HepG2 (cell line): ENCODE measurements around the gene CLEC16A. TPM values are rescaled to one million over a fixed set of nuclear protein-coding genes. Genes with fewer than 3 reads are reported as not detected.

Experiments
- ATAC-seq: fragments of 200-7000 bp; cut with Tn5 transposase; 3 replicates; pipeline ENCODE4 v1.9.1; 2020; ENCODE audit warnings: mild to moderate bottlenecking, moderate library complexity
- BruUV-seq: library from RNA; stranded (reverse); fragments of 400-500 nt; replicated peaks from 2 replicates; lab custom pipeline; 2021; lab: Mats Ljungman, UMichigan
- CTCF ChIA-PET: fragments of 300-600 bp; formaldehyde crosslinking; extraction: SDS; loops from one replicate; lab custom pipeline; 2021; ENCODE audit warnings: low total read pairs, inconsistent platforms, low intra/inter-chr PET ratio; lab: Yijun Ruan, JAX
- POLR2A ChIA-PET: fragments of 350-600 bp; sonication (Branson Sonifier 250); formaldehyde crosslinking; loops from one replicate; lab custom pipeline; 2020; ENCODE audit warnings: antibody characterized with exemption, inconsistent platforms; lab: Yijun Ruan, JAX
- DNase-seq: peaks from one replicate; pipeline ENCODE4 v3.0.0-alpha.2; 2015; ENCODE audit warnings: low spot score
- FAIRE-seq: peaks from 3 replicates; lab custom pipeline; 2011; peaks lifted over from hg19 to GRCh38; lab: Jason Lieb, UNC
- H2AFZ ChIP-seq: one replicate; pipeline ENCODE4 v1.6.1; 2011; ENCODE audit warnings: low read length, inconsistent platforms
- H3K27ac ChIP-seq: fragments of 300-600 bp; 3 replicates; pipeline ENCODE4 v1.8.0; 2011; ENCODE audit warnings: mixed run types, mild to moderate bottlenecking, mixed read lengths, low read length, inconsistent platforms; ENCODE audit not compliant: insufficient read depth; ENCODE audit errors: extremely low read length
- H3K27me3 ChIP-seq, 2 experiments: fragments of 200-600 bp in 1 of 2; 2 replicates in 1 of 2; 3 replicates in 1 of 2; pipeline versions ENCODE4 v1.6.0 to v1.8.0; 2011; ENCODE audit warnings: low read length in 2 of 2, mild to moderate bottlenecking in 2 of 2, moderate library complexity in 2 of 2, inconsistent platforms in 1 of 2; ENCODE audit not compliant: insufficient read depth in 2 of 2, control insufficient read depth in 1 of 2
- H3K36me3 ChIP-seq, 2 experiments: fragments of 200-600 bp in 1 of 2; replicated peaks in 1 of 2; 2 replicates in 1 of 2; 3 replicates in 1 of 2; pipeline versions ENCODE4 v1.5.1 to v1.8.0; 2011; ENCODE audit warnings: low read length in 2 of 2, inconsistent platforms in 1 of 2; ENCODE audit not compliant: insufficient read depth in 2 of 2, control insufficient read depth in 1 of 2
- H3K4me1 ChIP-seq: 2 replicates; pipeline ENCODE4 v1.5.1; 2012; ENCODE audit warnings: low read length, inconsistent platforms; ENCODE audit not compliant: insufficient read depth
- H3K4me2 ChIP-seq: 2 replicates; pipeline ENCODE4 v1.6.0; 2011; ENCODE audit warnings: low read depth, low read length, inconsistent platforms
- H3K4me3 ChIP-seq, 3 experiments: fragments of 200-600 bp in 1 of 3; sonication (generic), shearing (Covaris generic) in 1 of 3; replicated peaks in 1 of 3; 2 replicates each; pipeline ENCODE4 v1.5.1; 2011 to 2016; ENCODE audit warnings: low read length in 3 of 3, inconsistent platforms in 2 of 3, low read depth in 2 of 3, mild to moderate bottlenecking in 2 of 3, control low read depth in 1 of 3, mixed read lengths in 1 of 3; ENCODE audit not compliant: insufficient read depth in 1 of 3
- H3K79me2 ChIP-seq: one replicate; pipeline ENCODE4 v1.6.1; 2011; ENCODE audit warnings: low read length, inconsistent platforms; ENCODE audit not compliant: insufficient read depth
- H3K9ac ChIP-seq: 2 replicates; pipeline ENCODE4 v1.6.0; 2011; ENCODE audit warnings: mild to moderate bottlenecking, low read depth, low read length, inconsistent platforms; ENCODE audit not compliant: insufficient read depth
- H3K9me3 ChIP-seq: 2 replicates; pipeline ENCODE4 v1.5.1; 2012; ENCODE audit warnings: mild to moderate bottlenecking, low read length
- H4K20me1 ChIP-seq: 2 replicates; pipeline ENCODE4 v1.6.0; 2011; ENCODE audit warnings: inconsistent platforms, mild to moderate bottlenecking, low read length, moderate library complexity; ENCODE audit not compliant: insufficient read depth
- ATF7 ChIP-seq, 2 experiments: fragments of 450-650 bp in 1 of 2; sonication (generic) in 1 of 2; formaldehyde crosslinking in 1 of 2; IDR thresholded peaks; 2 replicates each; pipeline versions ENCODE4 v1.4.0 to v1.6.1; 2016 to 2020; ENCODE audit warnings: antibody characterized with exemption in 1 of 2, mild to moderate bottlenecking in 1 of 2, missing genetic modification reagents in 1 of 2
- CREB1 ChIP-seq, 2 experiments: fragments of 450-650 bp in 1 of 2; IDR thresholded peaks; 2 replicates each; pipeline ENCODE4 v1.6.1; 2016 to 2017; ENCODE audit warnings: control low read depth in 1 of 2, mild to moderate bottlenecking in 1 of 2, missing compliant biosample characterization in 1 of 2, missing genetic modification characterization in 1 of 2
- KMT2A ChIP-seq: sonication (generic); formaldehyde crosslinking; IDR thresholded peaks from 2 replicates; pipeline ENCODE4 v1.4.0; 2020; ENCODE audit warnings: missing genetic modification reagents
- LBX2 ChIP-seq: sonication (generic); formaldehyde crosslinking; IDR thresholded peaks from 2 replicates; pipeline ENCODE4 v1.5.0; 2020; ENCODE audit warnings: missing genetic modification reagents, mild to moderate bottlenecking, borderline replicate concordance
- MED8 ChIP-seq: sonication (generic); formaldehyde crosslinking; IDR thresholded peaks from 2 replicates; pipeline ENCODE4 v1.8.1; 2023; ENCODE audit warnings: mild to moderate bottlenecking, missing genetic modification reagents; ENCODE audit not compliant: insufficient replicate concordance
- RAD51 ChIP-seq: fragments of 450-650 bp; IDR thresholded peaks from 2 replicates; pipeline ENCODE4 v1.6.1; 2016; ENCODE audit warnings: borderline replicate concordance
- SOX5 ChIP-seq: IDR thresholded peaks from 2 replicates; pipeline ENCODE4 v1.6.1; 2016; ENCODE audit warnings: borderline replicate concordance
- SP5 ChIP-seq: IDR thresholded peaks from 2 replicates; pipeline ENCODE4 v1.6.1; 2016; ENCODE audit warnings: low read depth, borderline replicate concordance
- SRSF4 ChIP-seq: fragments of 200-400 bp; formaldehyde crosslinking; IDR thresholded peaks from one replicate; pipeline ENCODE4 v1.6.1; 2018; ENCODE audit warnings: mild to moderate bottlenecking, low read depth, low read length, moderate library complexity; ENCODE audit not compliant: poor library complexity, severe bottlenecking
- SSRP1 ChIP-seq: IDR thresholded peaks from 2 replicates; pipeline ENCODE4 v1.6.1; 2016; ENCODE audit warnings: control low read depth
- ZNF317 ChIP-seq: sonication (generic); formaldehyde crosslinking; IDR thresholded peaks from 2 replicates; pipeline ENCODE4 v1.5.0; 2020; ENCODE audit warnings: mild to moderate bottlenecking, missing genetic modification reagents
- ZNF460 ChIP-seq: sonication (generic); formaldehyde crosslinking; IDR thresholded peaks from 2 replicates; pipeline ENCODE4 v1.5.1; 2020; ENCODE audit warnings: missing genetic modification reagents, mild to moderate bottlenecking, borderline replicate concordance
- ZNF761 ChIP-seq: sonication (generic); formaldehyde crosslinking; conservative IDR thresholded peaks from 2 replicates; pipeline ENCODE4 v1.4.0; 2020; ENCODE audit warnings: mild to moderate bottlenecking, missing genetic modification reagents
- WGBS: methylation state at CpG from one replicate; pipeline ENCODE4 v1.1.6; 2017; ENCODE audit warnings: low lambda C conversion rate; 5-methylcytosine and 5-hydroxymethylcytosine counted together
- in situ Hi-C: cut with HindIII; loops from 2 replicates; pipeline ENCODE4 v1.10.0; 2017; ENCODE audit warnings: low pct_unique_long_range_greater_than_20kb; ENCODE audit not compliant: extremely low pct_ligation_motif_present
- intact Hi-C: fragments of 100-400 bp; cut with micrococcal nuclease; formaldehyde crosslinking; loops from one replicate; pipeline ENCODE4 v1.10.0; 2022; ENCODE audit not compliant: unreplicated experiment
- polyA plus RNA-seq, 8 experiments: library from polyadenylated mRNA; depleted of rRNA in 3 of 8; stranded (reverse) in 7 of 8; unstranded in 1 of 8; fragments of >200 nt; fragmentation: Illumina TruSeq in 4 of 8; extraction: Trizol in 4 of 8; gene quantifications; 2 replicates each; pipeline versions ENCODE4 v1.2.1 to v1.2.3, GENCODE V29; 2011 to 2016; ENCODE audit warnings: low read depth in 4 of 8, missing spikeins in 1 of 8, mixed read lengths in 1 of 8; ENCODE audit not compliant: insufficient read depth in 1 of 8
- total RNA-seq, 5 experiments: library from RNA; depleted of rRNA; stranded (reverse); fragments of >200 nt; fragmentation: Illumina TruSeq; extraction: Trizol; gene quantifications; 2 replicates each; pipeline ENCODE4 v1.2.3, GENCODE V29; 2016; ENCODE audit warnings: low read depth in 1 of 5

The CLEC16A gene
- total and polyA plus RNA-seq, 2 of the 13 experiments (the other 11 are each of a cell fraction or from before 2014, with no cell fraction given), result 8.5 to 10.3 TPM

DNA sequence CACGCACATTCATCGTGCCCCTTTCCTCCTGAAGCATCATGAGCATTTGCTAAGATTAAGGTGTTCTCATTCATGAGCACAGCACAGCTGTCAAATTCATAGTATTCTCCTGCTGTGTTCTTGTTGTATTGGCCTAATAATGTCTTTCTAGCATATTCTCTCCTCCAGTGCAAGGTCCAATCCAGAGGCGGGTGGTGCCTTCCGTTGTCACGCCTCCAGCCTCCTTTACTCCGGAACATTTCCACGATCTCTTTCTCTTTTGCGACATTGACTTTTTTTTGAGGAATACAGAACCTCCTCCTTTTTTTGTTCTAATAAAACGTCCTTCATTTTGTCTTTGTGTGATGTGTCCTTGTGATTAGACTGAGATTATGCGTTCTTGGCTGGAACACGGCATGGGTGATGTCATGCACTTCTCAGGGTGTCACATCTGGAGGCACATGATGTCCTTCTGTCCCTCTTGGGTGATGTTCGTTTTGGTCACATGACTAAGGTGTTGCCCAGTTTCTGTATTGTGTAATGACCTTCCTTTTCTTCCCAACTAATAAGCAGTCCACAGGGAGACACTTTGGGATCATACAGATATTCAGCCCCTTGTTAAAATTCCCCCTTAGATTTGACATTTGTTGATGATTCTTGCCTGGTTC lies 66.3 kb downstream of the CLEC16A start:
- Histone ChIP-seq H3K36me3 (peaks cover 2 to 4% of the 10 kb centered on the region in 2 experiments; a peak in 2 of 5 replicates), H3K4me1 (peaks cover 4% of the 10 kb centered on the region), H3K79me2 (no peaks in the 10 kb centered on the region), H3K27me3 (no peaks in the 10 kb centered on the region), H3K9me3 (no peaks in the 10 kb centered on the region), H3K9ac (no peak overlapping the region), H3K27ac (no peak overlapping the region), H2AFZ (no peak overlapping the region), H4K20me1 (no peaks in the 10 kb centered on the region), H3K4me2 (no peak overlapping the region), H3K4me3 (no peak overlapping the region)
- DNase-seq, result no peak
- CTCF ChIA-PET, result no interaction called here
- no TSS peak for BruUV-seq
- ATAC-seq, result no peak
- FAIRE-seq, result no peak
- intact Hi-C loops (no loop called here), in situ Hi-C loops (no loop called here)
- 85% methylated on average over 12 of the region's 12 CpGs for WGBS
- POLR2A ChIA-PET, result no interaction called here
- TF ChIP-seq SOX5 (CRISPR knock-in tag) (no peak), MED8 (CRISPR knock-in tag) (no peak), RAD51 (peak; percentile 43; the same call in 1 of the 2 replicates), SRSF4 (no peak), SP5 (CRISPR knock-in tag) (no peak), LBX2 (CRISPR knock-in tag) (no peak), ZNF460 (CRISPR knock-in tag) (no peak), ATF7 (IDR thresholded peaks at IDR 0.05) (peak; percentile 79), ATF7 (CRISPR knock-in tag; IDR thresholded peaks at IDR 0.05) (no peak), ZNF761 (CRISPR knock-in tag) (no peak), SSRP1 (CRISPR knock-in tag) (no peak), KMT2A (no peak), CREB1 (IDR thresholded peaks at IDR 0.05) (peak; percentile 46; the same call in 1 of the 2 replicates), CREB1 (CRISPR knock-in tag; IDR thresholded peaks at IDR 0.05) (no peak), ZNF317 (no peak)
